Fibroblast of skin of right quadriceps (primary cell): ENCODE measurements around the gene MTHFD2L.

Experiments
- DNase-seq: peaks from one replicate; pipeline ENCODE4 v3.0.0-alpha.2; 2013

Gene MTHFD2L

GRCh38 chr4:74344031-74344430 lies 186.1 kb downstream of the MTHFD2L start:
- DNase-seq: no peak
